HG03108 (cell line): ENCODE measurements around the gene TBC1D22A.

Experiments used
- ATAC-seq: cut with Tn5 transposase; IDR thresholded peaks from one replicate; pipeline ENCODE4 v1.9.1; 2021; ENCODE audit warnings: moderate library complexity; ENCODE audit not compliant: unreplicated experiment

The TBC1D22A gene

GRCh38 chr22:47089796-47090460 lies 327.5 kb downstream of the TBC1D22A start:
- ATAC-seq, result no peak

GRCh38 chr22:47090591-47091245 lies 328.3 kb downstream of the TBC1D22A start:
- ATAC-seq, result no peak

GRCh38 chr22:47091246-47091651 lies 328.8 kb downstream of the TBC1D22A start:
- ATAC-seq, result no peak

GRCh38 chr22:47091921-47092700 lies 329.7 kb downstream of the TBC1D22A start:
- ATAC-seq, result no peak

GRCh38 chr22:47092896-47093311 lies 330.5 kb downstream of the TBC1D22A start:
- no peak for ATAC-seq

- no peak for ATAC-seq
Measured at GRCh38 chr22:47093720-47094119, 331.3 kb downstream of the TBC1D22A start.

- ATAC-seq, result no peak
Measured at GRCh38 chr22:47094861-47095330, 332.4 kb downstream of the TBC1D22A start.

- ATAC-seq, result no peak
Measured at GRCh38 chr22:47095395-47096122, 333.1 kb downstream of the TBC1D22A start.

GRCh38 chr22:47098121-47098520 lies 335.7 kb downstream of the TBC1D22A start:
- ATAC-seq, result no peak

- no peak for ATAC-seq
Measured at GRCh38 chr22:47098554-47098953, 336.1 kb downstream of the TBC1D22A start.

GRCh38 chr22:47100019-47100418 lies 337.6 kb downstream of the TBC1D22A start:
- no peak for ATAC-seq

GRCh38 chr22:47100646-47101200 lies 338.3 kb downstream of the TBC1D22A start:
- ATAC-seq, result no peak

GRCh38 chr22:47101321-47101885 lies 339.0 kb downstream of the TBC1D22A start:
- no peak for ATAC-seq

GRCh38 chr22:47102081-47102480 lies 339.6 kb downstream of the TBC1D22A start:
- ATAC-seq, result no peak

- ATAC-seq, result no peak
Measured at GRCh38 chr22:47102648-47103047, 340.2 kb downstream of the TBC1D22A start.

GRCh38 chr22:47105085-47105484 lies 342.6 kb downstream of the TBC1D22A start:
- ATAC-seq, result no peak

- no peak for ATAC-seq
Measured at GRCh38 chr22:47106806-47107205, 344.4 kb downstream of the TBC1D22A start.

- ATAC-seq, result no peak
Measured at GRCh38 chr22:47107431-47107830, 345.0 kb downstream of the TBC1D22A start.

GRCh38 chr22:47110817-47111443 lies 348.5 kb downstream of the TBC1D22A start:
- ATAC-seq, result no peak
